PC-9 (cell line): ENCODE results near the gene ZNF880. TPM values are rescaled to one million over a fixed set of nuclear protein-coding genes. Genes with fewer than 3 reads are reported as not detected.

Experiments used
- BruUV-seq: library from RNA; stranded (reverse); fragments of 400-500 nt; replicated peaks from 2 replicates; lab custom pipeline; 2021; lab: Mats Ljungman, UMichigan
- CTCF ChIA-PET: fragments of 300-600 bp; sonication (Branson Sonifier 250); formaldehyde crosslinking; loops from one replicate; lab custom pipeline; 2022; ENCODE audit warnings: antibody characterized with exemption; lab: Charles Lee
- POLR2A ChIA-PET: fragments of 300-600 bp; sonication (Branson Sonifier 250); formaldehyde crosslinking; loops from one replicate; lab custom pipeline; 2022; ENCODE audit warnings: antibody characterized with exemption; ENCODE audit not compliant: unreplicated experiment; lab: Charles Lee
- DNase-seq, 2 experiments: peaks; one replicate each; pipeline versions ENCODE4 v3.0.0 to v3.0.0-alpha.2; 2015 to 2022; ENCODE audit warnings: mixed read lengths in 1 of 2
- H2AFZ ChIP-seq: fragments of 200-600 bp; sonication (generic); 2 replicates; pipeline ENCODE4 v1.8.1; 2017; ENCODE audit warnings: antibody characterized with exemption
- H3F3A ChIP-seq: fragments of 200-600 bp; sonication (generic); 2 replicates; pipeline ENCODE4 v1.8.1; 2017; ENCODE audit warnings: antibody characterized with exemption, mild to moderate bottlenecking, low read depth; ENCODE audit not compliant: insufficient read depth
- H3K27ac ChIP-seq: fragments of 200-600 bp; sonication (generic); 2 replicates; pipeline ENCODE4 v1.6.1; 2016; ENCODE audit warnings: mixed run types
- H3K27me3 ChIP-seq: fragments of 200-600 bp; sonication (generic); 2 replicates; pipeline ENCODE4 v1.6.1; 2016; ENCODE audit warnings: low read depth, mixed run types; ENCODE audit not compliant: insufficient read depth
- H3K36me3 ChIP-seq: fragments of 200-600 bp; sonication (generic); 2 replicates; pipeline ENCODE4 v1.6.1; 2016; ENCODE audit warnings: low read depth, mixed run types
- H3K4me1 ChIP-seq: fragments of 200-600 bp; sonication (generic); replicated peaks from 2 replicates; pipeline ENCODE4 v1.6.1; 2016; ENCODE audit warnings: mixed run types; ENCODE audit not compliant: insufficient read depth
- H3K4me2 ChIP-seq: fragments of 200-600 bp; sonication (generic); 2 replicates; pipeline ENCODE4 v1.6.1; 2017; ENCODE audit warnings: mixed run types
- H3K4me3 ChIP-seq: fragments of 200-600 bp; sonication (generic); 2 replicates; pipeline ENCODE4 v1.6.1; 2016; ENCODE audit warnings: mixed run types
- H3K79me2 ChIP-seq: fragments of 200-600 bp; sonication (generic); 2 replicates; pipeline ENCODE4 v1.6.1; 2017; ENCODE audit warnings: low read depth, mixed run types
- H3K9me2 ChIP-seq: fragments of 200-600 bp; sonication (generic); 2 replicates; pipeline ENCODE4 v1.8.1; 2017; ENCODE audit warnings: mild to moderate bottlenecking; ENCODE audit not compliant: insufficient read depth
- H3K9me3 ChIP-seq: fragments of 200-600 bp; sonication (generic); 2 replicates; pipeline ENCODE4 v1.8.1; 2016; ENCODE audit warnings: low read depth; ENCODE audit not compliant: insufficient read depth
- H4K20me1 ChIP-seq: fragments of 200-600 bp; sonication (generic); 2 replicates; pipeline ENCODE4 v1.8.1; 2017; ENCODE audit not compliant: insufficient read depth
- CTCF ChIP-seq: fragments of 200-600 bp; sonication (generic); conservative IDR thresholded peaks from 2 replicates; pipeline ENCODE4 v1.6.1; 2017; ENCODE audit warnings: mixed run types, antibody characterized with exemption, mild to moderate bottlenecking, moderate library complexity
- EZH2 ChIP-seq: fragments of 200-600 bp; sonication (generic); IDR thresholded peaks from 2 replicates; pipeline ENCODE4 v1.8.0; 2017; ENCODE audit warnings: antibody characterized with exemption, low read depth
- intact Hi-C: fragments of 100-400 bp; cut with micrococcal nuclease; formaldehyde crosslinking; loops from one replicate; pipeline ENCODE4 v1.10.0; 2022; ENCODE audit not compliant: unreplicated experiment
- total RNA-seq: library from RNA; stranded (reverse); gene quantifications from 2 replicates; pipeline ENCODE4 v1.2.3, GENCODE V29; 2021

ZNF880 gene
- total RNA-seq, 1 experiment from 2014 or later = 27.3 TPM

- ChIA-PET CTCF (no interaction called here), POLR2A (no interaction called here)
- H3K4me3 ChIP-seq = no peak overlapping the region
- H3K27me3 ChIP-seq = no peaks in the 10 kb centered on the region
- H2AFZ ChIP-seq = no peak overlapping the region
- no peak for TF ChIP-seq EZH2
- TF ChIP-seq CTCF = peak; percentile 65
- no peaks in the 10 kb centered on the region for H3K79me2 ChIP-seq
- no peaks in the 10 kb centered on the region for H4K20me1 ChIP-seq
- H3K36me3 ChIP-seq = no peaks in the 10 kb centered on the region
- H3K9me3 ChIP-seq = peaks cover 23% of the 10 kb centered on the region
- no peaks in the 10 kb centered on the region for H3K9me2 ChIP-seq
- BruUV-seq = no TSS peak
- DNase-seq = peak in 1 of 2 experiments; percentile 16
- H3F3A ChIP-seq = no peaks in the 10 kb centered on the region; the same call in 1 of the 2 replicates
- H3K4me1 ChIP-seq = no peaks in the 10 kb centered on the region
- intact Hi-C loops = no loop called here
- no peak overlapping the region for H3K27ac ChIP-seq
- H3K4me2 ChIP-seq = no peak overlapping the region
These were observed 26.2 kb upstream of the ZNF880 start for GRCh38 chr19:52343548-52343947.

- Histone ChIP-seq H2AFZ (no peak overlapping the region), H3K79me2 (no peaks in the 10 kb centered on the region), H3K4me2 (no peak overlapping the region), H3K36me3 (no peaks in the 10 kb centered on the region), H4K20me1 (no peaks in the 10 kb centered on the region), H3K27ac (no peak overlapping the region), H3F3A (no peaks in the 10 kb centered on the region; the same call in 1 of the 2 replicates), H3K4me3 (no peak overlapping the region), H3K27me3 (no peaks in the 10 kb centered on the region), H3K9me2 (no peaks in the 10 kb centered on the region), H3K4me1 (no peaks in the 10 kb centered on the region), H3K9me3 (peaks cover 19% of the 10 kb centered on the region)
- no peak for TF ChIP-seq EZH2
- no peak for TF ChIP-seq CTCF
- intact Hi-C loops = no loop called here
- no TSS peak for BruUV-seq
- ChIA-PET POLR2A (interaction anchor here (0.6 kb wide), 1 partner anchor 50 kb away, joined by 5 read pairs; no protein-coding TSS in a partner anchor), CTCF (no interaction called here)
- DNase-seq = no peak
These were observed 24.6 kb upstream of the ZNF880 start for GRCh38 chr19:52345162-52345561.

GRCh38 chr19:52351512-52351911, 18.2 kb upstream of the ZNF880 start:
- TF ChIP-seq EZH2 (no peak), CTCF (no peak)
- Histone ChIP-seq H3K9me2 (no peaks in the 10 kb centered on the region), H3K27me3 (no peaks in the 10 kb centered on the region), H3K36me3 (no peaks in the 10 kb centered on the region), H3K4me3 (no peak overlapping the region), H2AFZ (no peak overlapping the region), H4K20me1 (no peaks in the 10 kb centered on the region), H3F3A (no peaks in the 10 kb centered on the region; the same call in 1 of the 2 replicates), H3K4me2 (no peak overlapping the region), H3K9me3 (peaks cover 7% of the 10 kb centered on the region), H3K79me2 (no peaks in the 10 kb centered on the region), H3K4me1 (no peaks in the 10 kb centered on the region), H3K27ac (no peak overlapping the region)
- no TSS peak for BruUV-seq
- intact Hi-C loops = no loop called here
- ChIA-PET POLR2A (no interaction called here), CTCF (no interaction called here)
- DNase-seq = peak in 1 of 2 experiments; percentile 6
